ENCODE data around the gene SNCB.

DNA sequence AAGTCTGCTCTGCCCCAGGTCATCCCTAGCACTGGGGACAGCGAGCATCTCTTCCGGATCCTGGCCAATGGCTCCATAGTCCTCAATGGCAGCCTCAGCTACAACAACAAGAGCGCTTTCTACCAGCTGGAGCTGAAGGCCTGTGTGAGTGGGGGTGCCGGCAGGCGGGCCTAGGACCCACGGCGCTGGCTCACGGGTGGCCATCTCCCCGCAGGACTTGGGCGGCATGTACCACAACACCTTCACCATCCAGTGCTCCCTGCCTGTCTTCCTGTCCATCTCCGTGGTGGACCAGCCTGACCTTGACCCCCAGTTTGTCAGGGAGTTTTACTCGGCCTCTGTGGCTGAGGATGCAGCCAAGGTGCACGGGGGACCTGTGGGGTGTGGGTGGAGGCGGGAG lies 55.3 kb downstream of the SNCB start:
- TF ChIP-seq POLR2AphosphoS5 (IDR thresholded peaks at IDR 0.05) (no peak), POLR2A (IDR thresholded peaks at IDR 0.05) (no peak)
- TF ChIP-seq, protein P1, sequence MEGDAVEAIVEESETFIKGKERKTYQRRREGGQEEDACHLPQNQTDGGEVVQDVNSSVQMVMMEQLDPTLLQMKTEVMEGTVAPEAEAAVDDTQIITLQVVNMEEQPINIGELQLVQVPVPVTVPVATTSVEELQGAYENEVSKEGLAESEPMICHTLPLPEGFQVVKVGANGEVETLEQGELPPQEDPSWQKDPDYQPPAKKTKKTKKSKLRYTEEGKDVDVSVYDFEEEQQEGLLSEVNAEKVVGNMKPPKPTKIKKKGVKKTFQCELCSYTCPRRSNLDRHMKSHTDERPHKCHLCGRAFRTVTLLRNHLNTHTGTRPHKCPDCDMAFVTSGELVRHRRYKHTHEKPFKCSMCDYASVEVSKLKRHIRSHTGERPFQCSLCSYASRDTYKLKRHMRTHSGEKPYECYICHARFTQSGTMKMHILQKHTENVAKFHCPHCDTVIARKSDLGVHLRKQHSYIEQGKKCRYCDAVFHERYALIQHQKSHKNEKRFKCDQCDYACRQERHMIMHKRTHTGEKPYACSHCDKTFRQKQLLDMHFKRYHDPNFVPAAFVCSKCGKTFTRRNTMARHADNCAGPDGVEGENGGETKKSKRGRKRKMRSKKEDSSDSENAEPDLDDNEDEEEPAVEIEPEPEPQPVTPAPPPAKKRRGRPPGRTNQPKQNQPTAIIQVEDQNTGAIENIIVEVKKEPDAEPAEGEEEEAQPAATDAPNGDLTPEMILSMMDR (IDR thresholded peaks at IDR 0.05), result no peak
